22Rv1 (cell line): ENCODE measurements around the gene MAGED2.

Source experiments
- H3K27ac ChIP-seq: fragments of 450-650 bp; 2 replicates; pipeline ENCODE4 v1.5.1; 2017
- ZFX ChIP-seq: fragments of 450-650 bp; IDR thresholded peaks from 2 replicates; pipeline ENCODE4 v1.6.1; 2017; ENCODE audit warnings: antibody characterized with exemption, borderline replicate concordance
- TF ChIP-seq, protein P1 (sequence below): fragments of 450-650 bp; IDR thresholded peaks from 2 replicates; pipeline ENCODE4 v1.5.1; 2017; ENCODE audit warnings: mild to moderate bottlenecking

Gene MAGED2

GRCh38 chrX:54808605-54809483, 1.3 kb downstream of the MAGED2 start:
- H3K27ac ChIP-seq: peak overlapping the region; percentile 61
- TF ChIP-seq, protein P1, sequence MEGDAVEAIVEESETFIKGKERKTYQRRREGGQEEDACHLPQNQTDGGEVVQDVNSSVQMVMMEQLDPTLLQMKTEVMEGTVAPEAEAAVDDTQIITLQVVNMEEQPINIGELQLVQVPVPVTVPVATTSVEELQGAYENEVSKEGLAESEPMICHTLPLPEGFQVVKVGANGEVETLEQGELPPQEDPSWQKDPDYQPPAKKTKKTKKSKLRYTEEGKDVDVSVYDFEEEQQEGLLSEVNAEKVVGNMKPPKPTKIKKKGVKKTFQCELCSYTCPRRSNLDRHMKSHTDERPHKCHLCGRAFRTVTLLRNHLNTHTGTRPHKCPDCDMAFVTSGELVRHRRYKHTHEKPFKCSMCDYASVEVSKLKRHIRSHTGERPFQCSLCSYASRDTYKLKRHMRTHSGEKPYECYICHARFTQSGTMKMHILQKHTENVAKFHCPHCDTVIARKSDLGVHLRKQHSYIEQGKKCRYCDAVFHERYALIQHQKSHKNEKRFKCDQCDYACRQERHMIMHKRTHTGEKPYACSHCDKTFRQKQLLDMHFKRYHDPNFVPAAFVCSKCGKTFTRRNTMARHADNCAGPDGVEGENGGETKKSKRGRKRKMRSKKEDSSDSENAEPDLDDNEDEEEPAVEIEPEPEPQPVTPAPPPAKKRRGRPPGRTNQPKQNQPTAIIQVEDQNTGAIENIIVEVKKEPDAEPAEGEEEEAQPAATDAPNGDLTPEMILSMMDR: no peak

DNA sequence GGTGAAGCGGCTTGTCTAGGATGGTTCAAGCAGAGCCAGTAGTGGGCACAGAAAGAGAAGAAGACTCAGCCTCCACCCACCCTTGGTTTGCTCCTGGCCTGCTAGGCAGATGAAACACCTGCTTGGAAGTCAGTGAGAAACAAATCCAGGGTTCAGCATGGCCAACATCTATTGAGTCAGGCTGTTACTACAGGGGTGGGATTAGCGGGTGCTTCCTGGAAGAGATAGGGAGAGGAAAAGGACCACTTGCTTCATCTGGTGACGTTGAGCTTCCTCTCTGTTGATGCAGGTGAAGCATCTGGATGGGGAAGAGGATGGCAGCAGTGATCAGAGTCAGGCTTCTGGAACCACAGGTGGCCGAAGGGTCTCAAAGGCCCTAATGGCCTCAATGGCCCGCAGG, 3.0 kb downstream of the MAGED2 start:
- H3K27ac ChIP-seq: no peak overlapping the region
- TF ChIP-seq, protein P1: no peak
- TF ChIP-seq ZFX: no peak

DNA sequence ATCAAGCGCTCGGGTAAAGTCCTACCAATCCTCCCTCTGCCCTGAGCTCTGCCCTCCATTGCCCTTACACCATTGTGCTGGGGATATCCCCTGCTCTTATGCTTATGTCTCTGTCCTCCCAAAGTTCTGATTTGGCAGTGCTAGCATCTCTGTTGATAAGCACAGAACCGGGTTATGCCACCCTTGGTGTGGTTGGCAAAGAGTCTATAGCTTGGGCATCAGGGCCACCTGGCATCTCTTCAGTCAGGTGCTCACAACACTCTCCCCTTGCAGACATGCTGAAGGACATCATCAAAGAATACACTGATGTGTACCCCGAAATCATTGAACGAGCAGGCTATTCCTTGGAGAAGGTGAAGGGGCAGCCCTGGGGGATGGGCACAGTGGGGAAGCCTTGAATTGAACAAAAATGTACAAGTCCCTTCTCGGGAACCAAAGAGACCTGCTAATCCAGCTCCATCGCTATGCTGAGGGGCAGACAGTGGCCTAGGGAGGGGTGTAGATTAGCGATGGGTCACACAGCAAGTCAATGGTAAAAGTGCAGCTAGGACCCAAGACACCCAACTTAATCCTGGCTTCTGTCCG, 3.8 kb downstream of the MAGED2 start:
- no peak for TF ChIP-seq ZFX

GRCh38 chrX:54812306-54812705, 4.8 kb downstream of the MAGED2 start:
- no peak overlapping the region for H3K27ac ChIP-seq
- TF ChIP-seq, protein P1: no peak
- TF ChIP-seq ZFX: no peak

More for the DNA sequence above, 3.8 kb downstream of the MAGED2 start:
- no peak overlapping the region for H3K27ac ChIP-seq

GRCh38 chrX:54817220-54817820, 9.8 kb downstream of the MAGED2 start:
- TF ChIP-seq ZFX: no peak
- TF ChIP-seq, protein P1: no peak
- no peak overlapping the region for H3K27ac ChIP-seq

- H3K27ac ChIP-seq: no peak overlapping the region
- TF ChIP-seq, protein P1: no peak
- no peak for TF ChIP-seq ZFX
Measured at GRCh38 chrX:54818221-54818620, 10.7 kb downstream of the MAGED2 start.

DNA sequence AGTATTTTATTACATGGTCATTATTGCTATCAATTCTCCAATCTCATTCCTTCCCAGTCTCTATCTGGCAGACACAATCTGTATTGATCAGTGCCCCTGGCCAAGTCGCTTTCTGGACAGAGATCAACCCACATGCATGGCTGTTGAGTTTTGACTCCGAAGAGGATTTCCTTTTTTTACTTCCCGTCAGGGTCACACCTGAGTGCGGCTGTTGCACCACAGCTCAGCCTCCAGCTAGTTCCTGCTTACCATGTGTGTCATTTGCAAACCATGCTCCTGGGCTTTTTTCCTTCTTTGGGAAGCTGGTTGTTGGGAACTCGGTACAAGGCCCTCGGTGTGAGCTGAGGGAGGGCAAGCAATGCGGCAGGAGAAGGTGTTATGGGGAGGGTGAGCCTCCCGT, 11.7 kb downstream of the MAGED2 start:
- TF ChIP-seq, protein P1: no peak
- no peak overlapping the region for H3K27ac ChIP-seq
